MM.1S (cell line): ENCODE results near the gene RPL9.
"Not testable (repeated sequence)": the region's sequence is repeated elsewhere in the genome, so short reads cannot be mapped to it uniquely, and the experiment has no call there.

ENCODE experiments used
- DNase-seq: peaks from one replicate; pipeline ENCODE4 v3.0.0-alpha.2; 2015
- H2AFZ ChIP-seq: fragments of 300-600 bp; sonication (generic); 2 replicates; pipeline ENCODE4 v1.6.0; 2016; ENCODE audit warnings: antibody characterized with exemption, low read length
- H3F3A ChIP-seq: fragments of 300-600 bp; sonication (generic); 2 replicates; pipeline ENCODE4 v1.6.1; 2016; ENCODE audit warnings: mild to moderate bottlenecking, antibody characterized with exemption, low read length, moderate library complexity, mixed read lengths; ENCODE audit not compliant: insufficient read depth
- H3K27ac ChIP-seq: fragments of 300-600 bp; sonication (generic); 2 replicates; pipeline ENCODE4 v1.5.1; 2016; ENCODE audit warnings: mild to moderate bottlenecking, low read length
- H3K27me3 ChIP-seq: fragments of 300-600 bp; sonication (generic); replicated peaks from 2 replicates; pipeline ENCODE4 v1.6.0; 2016; ENCODE audit warnings: low read length; ENCODE audit not compliant: insufficient read depth
- H3K36me3 ChIP-seq: fragments of 300-600 bp; sonication (generic); replicated peaks from 2 replicates; pipeline ENCODE4 v1.6.1; 2016; ENCODE audit warnings: mild to moderate bottlenecking, low read length, mixed read lengths; ENCODE audit not compliant: insufficient read depth
- H3K4me1 ChIP-seq: fragments of 300-600 bp; sonication (generic); 2 replicates; pipeline ENCODE4 v1.6.1; 2016; ENCODE audit warnings: low read length, mixed read lengths
- H3K4me2 ChIP-seq: fragments of 300-600 bp; sonication (generic); 2 replicates; pipeline ENCODE4 v1.6.0; 2016; ENCODE audit warnings: low read depth, low read length
- H3K4me3 ChIP-seq: fragments of 300-600 bp; sonication (generic); 2 replicates; pipeline ENCODE4 v1.5.1; 2016; ENCODE audit warnings: low read length, mixed read lengths
- H3K79me2 ChIP-seq: fragments of 300-600 bp; sonication (generic); 2 replicates; pipeline ENCODE4 v1.6.1; 2016; ENCODE audit warnings: mixed run types, low read length, mixed read lengths
- H3K9ac ChIP-seq: fragments of 300-600 bp; sonication (generic); 2 replicates; pipeline ENCODE4 v1.6.1; 2016; ENCODE audit warnings: low read length, mixed read lengths
- H3K9me2 ChIP-seq: fragments of 300-600 bp; sonication (generic); replicated peaks from 2 replicates; pipeline ENCODE4 v1.6.1; 2016; ENCODE audit warnings: mild to moderate bottlenecking, low read length, mixed read lengths; ENCODE audit not compliant: insufficient read depth
- H3K9me3 ChIP-seq: fragments of 300-600 bp; sonication (generic); replicated peaks from 2 replicates; pipeline ENCODE4 v1.6.1; 2016; ENCODE audit warnings: mild to moderate bottlenecking, low read length, mixed read lengths; ENCODE audit not compliant: insufficient read depth
- H4K20me1 ChIP-seq: fragments of 300-600 bp; sonication (generic); 2 replicates; pipeline ENCODE4 v1.6.1; 2016; ENCODE audit warnings: mild to moderate bottlenecking, low read length, moderate library complexity, mixed read lengths; ENCODE audit not compliant: insufficient read depth
- CTCF ChIP-seq: fragments of 300-600 bp; sonication (generic); IDR thresholded peaks from 2 replicates; pipeline ENCODE4 v1.5.1; 2016; ENCODE audit warnings: antibody characterized with exemption, low read length, mixed read lengths
- EZH2 ChIP-seq: fragments of 300-600 bp; sonication (generic); optimal IDR thresholded peaks from 2 replicates; pipeline ENCODE3; 2017; ENCODE audit warnings: low read depth, mild to moderate bottlenecking, antibody characterized with exemption, low read length, mixed read lengths
- EZH2phosphoT487 ChIP-seq: fragments of 300-600 bp; sonication (generic); IDR thresholded peaks from 2 replicates; pipeline ENCODE4 v1.6.1; 2018; ENCODE audit warnings: antibody characterized with exemption, low read length

RPL9 gene

GRCh38 chr4:39466747-39467146, 8.0 kb upstream of the RPL9 start:
- no peak overlapping the region for H3K4me3 ChIP-seq
- H4K20me1 ChIP-seq = no peaks in the 10 kb centered on the region
- H3F3A ChIP-seq = peaks cover 5% of the 10 kb centered on the region; the same call in 1 of the 2 replicates
- H3K9me3 ChIP-seq = no peaks in the 10 kb centered on the region
- H3K9ac ChIP-seq = no peak overlapping the region
- no peaks in the 10 kb centered on the region for H3K9me2 ChIP-seq
- H3K27ac ChIP-seq = no peak overlapping the region
- no peak for TF ChIP-seq EZH2phosphoT487
- TF ChIP-seq CTCF = no peak
- no peak for TF ChIP-seq EZH2
- H3K4me1 ChIP-seq = peaks cover 4% of the 10 kb centered on the region; the same call in 1 of the 2 replicates
- no peaks in the 10 kb centered on the region for H3K27me3 ChIP-seq
- H3K79me2 ChIP-seq = no peaks in the 10 kb centered on the region
- no peak overlapping the region for H3K4me2 ChIP-seq
- H3K36me3 ChIP-seq = 0 out of 2 replicates have a peak, but pooled peaks cover 3% of the 10 kb centered on the region
- DNase-seq = no peak
- no peak overlapping the region for H2AFZ ChIP-seq

GRCh38 chr4:39464886-39465501, 6.3 kb upstream of the RPL9 start:
- no peaks in the 10 kb centered on the region for H3K9me2 ChIP-seq
- H2AFZ ChIP-seq = no peak overlapping the region
- H3K79me2 ChIP-seq = peaks cover 5% of the 10 kb centered on the region
- H3K4me2 ChIP-seq = no peak overlapping the region
- H3K9ac ChIP-seq = no peak overlapping the region
- H4K20me1 ChIP-seq = no peaks in the 10 kb centered on the region
- H3F3A ChIP-seq = peaks cover 6% of the 10 kb centered on the region; the same call in 1 of the 2 replicates
- H3K36me3 ChIP-seq = 0 out of 2 replicates have a peak, but pooled peaks cover 3% of the 10 kb centered on the region
- H3K9me3 ChIP-seq = no peaks in the 10 kb centered on the region
- no peak overlapping the region for H3K4me3 ChIP-seq
- DNase-seq = no peak
- no peak overlapping the region for H3K27ac ChIP-seq
- peaks cover 4% of the 10 kb centered on the region; the same call in 1 of the 2 replicates for H3K4me1 ChIP-seq
- no peak for TF ChIP-seq EZH2
- H3K27me3 ChIP-seq = no peaks in the 10 kb centered on the region

GRCh38 chr4:39458161-39458504, 589 bp downstream of the RPL9 start:
- peak overlapping the region; percentile 97 for H3K4me2 ChIP-seq
- peak overlapping the region; percentile 97 for H3K9ac ChIP-seq
- H3K4me3 ChIP-seq = peak overlapping the region; percentile 90
- peak overlapping the region; percentile 59; the same call in 1 of the 2 replicates for H2AFZ ChIP-seq
- H3K36me3 ChIP-seq = peaks cover 25% of the 10 kb centered on the region
- H3K27ac ChIP-seq = peak overlapping the region; percentile 80; the same call in 1 of the 2 replicates
- H3K4me1 ChIP-seq = peaks cover 12% of the 10 kb centered on the region; the same call in 1 of the 2 replicates
- not testable (repeated sequence) for DNase-seq, H3K9me3 ChIP-seq, H3K9me2 ChIP-seq, H3K27me3 ChIP-seq
- peaks cover 43% of the 10 kb centered on the region for H3K79me2 ChIP-seq
- peaks cover 16% of the 10 kb centered on the region for H4K20me1 ChIP-seq
- peaks cover 31% of the 10 kb centered on the region for H3F3A ChIP-seq

- H4K20me1 ChIP-seq = peaks cover 16% of the 10 kb centered on the region
- no peaks in the 10 kb centered on the region for H3K9me2 ChIP-seq
- no peak overlapping the region for H2AFZ ChIP-seq
- H3K4me3 ChIP-seq = peak overlapping the region; percentile 90
- peaks cover 25% of the 10 kb centered on the region for H3K36me3 ChIP-seq
- H3K27ac ChIP-seq = no peak overlapping the region; the same call in 1 of the 2 replicates
- H3K79me2 ChIP-seq = peaks cover 43% of the 10 kb centered on the region
- H3F3A ChIP-seq = peaks cover 38% of the 10 kb centered on the region
- peak overlapping the region; percentile 97 for H3K9ac ChIP-seq
- no peak for DNase-seq
- no peak for TF ChIP-seq EZH2phosphoT487
- no peak for TF ChIP-seq CTCF
- TF ChIP-seq EZH2 = no peak
- H3K4me2 ChIP-seq = peak overlapping the region; percentile 97
- H3K4me1 ChIP-seq = peaks cover 12% of the 10 kb centered on the region; the same call in 1 of the 2 replicates
- H3K9me3 ChIP-seq = no peaks in the 10 kb centered on the region
- H3K27me3 ChIP-seq = no peaks in the 10 kb centered on the region
Observed at GRCh38 chr4:39456946-39457763, 1.6 kb downstream of the RPL9 start.
